HepG2 (cell line): ENCODE data around the gene C1QTNF5. TPM values are rescaled to one million over a fixed set of nuclear protein-coding genes. Genes with fewer than 3 reads are reported as not detected.

Source experiments
- BCL3 ChIP-seq: sonication (generic); formaldehyde crosslinking; IDR thresholded peaks from 2 replicates; pipeline ENCODE4 v1.5.1; 2020; ENCODE audit warnings: mild to moderate bottlenecking, missing genetic modification reagents, moderate library complexity
- CENPBD1 ChIP-seq: sonication (generic); formaldehyde crosslinking; IDR thresholded peaks from 2 replicates; pipeline ENCODE4 v1.8.0; 2022; ENCODE audit warnings: missing genetic modification reagents, low read depth, mild to moderate bottlenecking, borderline replicate concordance
- CREB1 ChIP-seq, 2 experiments: fragments of 450-650 bp in 1 of 2; IDR thresholded peaks; 2 replicates each; pipeline ENCODE4 v1.6.1; 2016 to 2017; ENCODE audit warnings: control low read depth in 1 of 2, mild to moderate bottlenecking in 1 of 2, missing compliant biosample characterization in 1 of 2, missing genetic modification characterization in 1 of 2
- CSRNP2 ChIP-seq: sonication (generic); formaldehyde crosslinking; conservative IDR thresholded peaks from 2 replicates; pipeline ENCODE4 v1.8.0; 2022; ENCODE audit warnings: low read depth, missing genetic modification reagents
- DZIP1 ChIP-seq: sonication (generic); formaldehyde crosslinking; IDR thresholded peaks from 2 replicates; pipeline ENCODE4 v1.5.0; 2020; ENCODE audit warnings: mild to moderate bottlenecking, missing genetic modification reagents
- ELF1 ChIP-seq: sonication (generic); formaldehyde crosslinking; IDR thresholded peaks from 2 replicates; pipeline ENCODE4 v1.4.0; 2020; ENCODE audit warnings: missing genetic modification reagents
- FOXA3 ChIP-seq: IDR thresholded peaks from 2 replicates; pipeline ENCODE4 v1.6.1; 2016; ENCODE audit warnings: missing genetic modification reagents, missing compliant biosample characterization
- GMEB2 ChIP-seq: IDR thresholded peaks from 2 replicates; pipeline ENCODE4 v1.6.1; 2016; ENCODE audit warnings: missing biosample characterization, missing genetic modification reagents, low read depth
- KAT8 ChIP-seq: IDR thresholded peaks from 2 replicates; pipeline ENCODE4 v1.6.1; 2016; ENCODE audit warnings: missing genetic modification reagents, missing compliant biosample characterization
- KLF6 ChIP-seq: IDR thresholded peaks from 2 replicates; pipeline ENCODE4 v1.8.0; 2016; ENCODE audit warnings: missing biosample characterization, missing genetic modification reagents
- MATR3 ChIP-seq: sonication (generic); formaldehyde crosslinking; IDR thresholded peaks from 2 replicates; pipeline ENCODE4 v1.4.0; 2020; ENCODE audit warnings: missing genetic modification reagents
- RCOR2 ChIP-seq: IDR thresholded peaks from 2 replicates; pipeline ENCODE4 v1.6.1; 2016; ENCODE audit warnings: missing biosample characterization, missing genetic modification reagents
- STAT6 ChIP-seq: sonication (generic); formaldehyde crosslinking; IDR thresholded peaks from 2 replicates; pipeline ENCODE4 v1.4.0; 2020; ENCODE audit warnings: missing genetic modification reagents, mild to moderate bottlenecking, borderline replicate concordance
- TEAD3 ChIP-seq: optimal IDR thresholded peaks from 2 replicates; pipeline ENCODE3; 2016; ENCODE audit warnings: borderline replicate concordance
- ZBTB38 ChIP-seq: sonication (generic); formaldehyde crosslinking; IDR thresholded peaks from 2 replicates; pipeline ENCODE4 v1.5.1; 2020; ENCODE audit warnings: mild to moderate bottlenecking, missing genetic modification reagents
- ZNF12 ChIP-seq: sonication (generic); formaldehyde crosslinking; IDR thresholded peaks from 2 replicates; pipeline ENCODE4 v1.5.0; 2020; ENCODE audit warnings: missing genetic modification reagents
- ZNF703 ChIP-seq: sonication (generic); formaldehyde crosslinking; IDR thresholded peaks from 2 replicates; pipeline ENCODE4 v1.5.1; 2020; ENCODE audit warnings: missing genetic modification reagents, mild to moderate bottlenecking, moderate library complexity, borderline replicate concordance
- ZNF724P ChIP-seq: sonication (generic); formaldehyde crosslinking; IDR thresholded peaks from 2 replicates; pipeline ENCODE4 v1.8.0; 2022; ENCODE audit warnings: missing genetic modification reagents, borderline replicate concordance
- ZNF737 ChIP-seq: sonication (generic); formaldehyde crosslinking; IDR thresholded peaks from 2 replicates; pipeline ENCODE4 v1.5.0; 2020; ENCODE audit warnings: missing genetic modification reagents, mild to moderate bottlenecking, borderline replicate concordance
- ZNF792 ChIP-seq: IDR thresholded peaks from 2 replicates; pipeline ENCODE4 v1.6.1; 2016
- polyA plus RNA-seq, 8 experiments: library from polyadenylated mRNA; depleted of rRNA in 3 of 8; stranded (reverse) in 7 of 8; unstranded in 1 of 8; fragments of >200 nt; fragmentation: Illumina TruSeq in 4 of 8; extraction: Trizol in 4 of 8; gene quantifications; 2 replicates each; pipeline versions ENCODE4 v1.2.1 to v1.2.3, GENCODE V29; 2011 to 2016; ENCODE audit warnings: low read depth in 4 of 8, missing spikeins in 1 of 8, mixed read lengths in 1 of 8; ENCODE audit not compliant: insufficient read depth in 1 of 8
- total RNA-seq, 5 experiments: library from RNA; depleted of rRNA; stranded (reverse); fragments of >200 nt; fragmentation: Illumina TruSeq; extraction: Trizol; gene quantifications; 2 replicates each; pipeline ENCODE4 v1.2.3, GENCODE V29; 2016; ENCODE audit warnings: low read depth in 1 of 5

Gene C1QTNF5
- total and polyA plus RNA-seq, 2 of the 13 experiments (the other 11 are each of a cell fraction or from before 2014, with no cell fraction given): 0.86 to 1.2 TPM

GRCh38 chr11:119380160-119380826 is 39.6 kb upstream of the C1QTNF5 start (continued):
- TF ChIP-seq CENPBD1 (CRISPR knock-in tag): no peak
- peak; percentile 45; the same call in 1 of the 2 replicates for TF ChIP-seq ELF1 (CRISPR knock-in tag)
- TF ChIP-seq ZNF792 (CRISPR knock-in tag): no peak
- TF ChIP-seq STAT6: no peak
- no peak for TF ChIP-seq KAT8 (CRISPR knock-in tag)
- TF ChIP-seq ZNF737 (CRISPR knock-in tag): no peak
- TF ChIP-seq ZBTB38 (CRISPR knock-in tag): no peak
- TF ChIP-seq KLF6 (CRISPR knock-in tag): no peak
- no peak for TF ChIP-seq ZNF703 (CRISPR knock-in tag)
- TF ChIP-seq MATR3 (CRISPR knock-in tag): no peak
- TF ChIP-seq FOXA3 (CRISPR knock-in tag): 0 out of 2 replicates have a peak, but pooled peaks have one; percentile 12
- no peak for TF ChIP-seq RCOR2 (CRISPR knock-in tag)
- TF ChIP-seq DZIP1 (CRISPR knock-in tag): peak; percentile 64; the same call in 1 of the 2 replicates
- TF ChIP-seq BCL3 (CRISPR knock-in tag): no peak
- TF ChIP-seq CSRNP2 (CRISPR knock-in tag): no peak
- TF ChIP-seq ZNF12: no peak
- TF ChIP-seq CREB1 (IDR thresholded peaks at IDR 0.05): no peak
- TF ChIP-seq CREB1 (CRISPR knock-in tag; IDR thresholded peaks at IDR 0.05): no peak
- no peak for TF ChIP-seq TEAD3 (CRISPR knock-in tag)
- no peak for TF ChIP-seq ZNF724P (CRISPR knock-in tag)
- no peak for TF ChIP-seq GMEB2 (CRISPR knock-in tag)
